ENCODE results near the gene ZNF8. TPM values are rescaled to one million over a fixed set of nuclear protein-coding genes. Genes with fewer than 3 reads are reported as not detected.

The ZNF8 gene
- total RNA-seq, 2 donors from 2014 or later, result 6.1 to 9.3 TPM

DNA sequence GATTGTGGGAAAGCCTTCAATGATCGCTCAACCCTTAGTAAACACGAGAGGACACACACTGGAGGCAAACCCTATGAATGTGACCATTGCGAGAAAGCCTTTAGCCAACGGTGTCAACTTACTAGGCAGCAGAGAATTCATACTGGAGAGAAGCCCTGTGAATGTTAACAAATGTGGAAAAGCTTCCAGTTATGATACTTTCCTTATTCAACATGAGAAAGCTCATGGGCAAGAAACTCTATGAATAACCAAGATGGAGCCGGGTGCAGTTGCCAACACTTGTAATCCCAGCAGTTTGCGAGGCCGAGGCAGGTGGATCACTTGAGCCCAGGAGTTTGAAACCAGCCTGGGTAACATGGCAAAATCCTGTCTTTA lies 15.8 kb upstream of the ZNF8 start:
- no peak for DNase-seq (ENCODE audit: low spot score)
- Histone ChIP-seq H3K27me3 (replicated peaks; ENCODE audit: insufficient read depth) (no peaks in the 10 kb centered on the region), H3K9me3 (peaks cover 30% of the 10 kb centered on the region), H3K27ac (no peak overlapping the region), H3K4me3 (no peak overlapping the region), H3K36me3 (peaks cover 3 to 12% of the 10 kb centered on the region in 2 donors), H3K4me1 (replicated peaks) (no peaks in the 10 kb centered on the region)
- no peak for TF ChIP-seq POLR2A (IDR thresholded peaks at IDR 0.05)
- TF ChIP-seq POLR2AphosphoS5 (IDR thresholded peaks at IDR 0.05), result no peak
- TF ChIP-seq CTCF (IDR thresholded peaks at IDR 0.05), result no peak
- intact Hi-C loops (cut with DNase I), result no loop called here
- WGBS, result 95% methylated on average over 7 of the region's 7 CpGs

DNA sequence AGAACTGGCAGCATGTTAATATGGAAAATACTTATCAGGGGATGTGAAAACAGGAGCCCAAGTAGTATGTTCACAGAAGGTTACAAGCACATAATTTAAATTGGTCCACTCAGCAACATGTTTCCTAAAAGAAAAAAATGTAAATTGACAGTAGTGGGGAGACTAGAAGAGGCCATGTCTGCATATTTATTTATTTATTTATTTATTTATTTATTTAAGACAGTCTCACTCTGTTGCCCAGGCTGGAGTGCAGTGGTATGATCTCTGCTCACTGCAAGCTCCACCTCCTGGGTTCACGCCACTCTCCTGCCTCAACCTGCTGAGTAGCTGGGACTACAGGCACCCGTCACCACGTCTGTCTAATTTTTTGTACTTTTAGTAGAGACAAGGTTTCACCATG lies 13.7 kb upstream of the ZNF8 start:
- no peak overlapping the region for H3K4me3 ChIP-seq
- no peaks in the 10 kb centered on the region for H3K4me1 ChIP-seq (replicated peaks)
- no peak for DNase-seq (ENCODE audit: low spot score)
- 100% methylated on average over 3 of the region's 3 CpGs for WGBS
- intact Hi-C loops (cut with DNase I), result no loop called here
- H3K27me3 ChIP-seq (replicated peaks; ENCODE audit: insufficient read depth), result no peaks in the 10 kb centered on the region
- H3K36me3 ChIP-seq, result peaks cover 0 to 10% of the 10 kb centered on the region in 2 donors
- TF ChIP-seq POLR2A (IDR thresholded peaks at IDR 0.05) (no peak), CTCF (IDR thresholded peaks at IDR 0.05) (no peak), POLR2AphosphoS5 (IDR thresholded peaks at IDR 0.05) (no peak)
- peaks cover 28% of the 10 kb centered on the region for H3K9me3 ChIP-seq
- no peak overlapping the region for H3K27ac ChIP-seq

GRCh38 chr19:58268344-58268743 lies 10.4 kb upstream of the ZNF8 start:
- no peak for TF ChIP-seq POLR2AphosphoS5 (IDR thresholded peaks at IDR 0.05)
- no peak for TF ChIP-seq CTCF (IDR thresholded peaks at IDR 0.05)
- no peak for TF ChIP-seq POLR2A (IDR thresholded peaks at IDR 0.05)
- Histone ChIP-seq H3K36me3 (peaks cover 0 to 4% of the 10 kb centered on the region in 2 donors), H3K4me3 (no peak overlapping the region), H3K27ac (no peak overlapping the region), H3K9me3 (peaks cover 12% of the 10 kb centered on the region), H3K27me3 (replicated peaks; ENCODE audit: insufficient read depth) (no peaks in the 10 kb centered on the region), H3K4me1 (replicated peaks) (no peaks in the 10 kb centered on the region)
- WGBS, result 99% methylated on average over 3 of the region's 3 CpGs
- no peak for DNase-seq (ENCODE audit: low spot score)
- intact Hi-C loops (cut with DNase I), result no loop called here

GRCh38 chr19:58274771-58275201 lies 4.0 kb upstream of the ZNF8 start:
- Histone ChIP-seq H3K4me1 (replicated peaks) (peaks cover 4% of the 10 kb centered on the region), H3K27ac (no peak overlapping the region), H3K27me3 (replicated peaks; ENCODE audit: insufficient read depth) (no peaks in the 10 kb centered on the region), H3K4me3 (no peak overlapping the region), H3K36me3 (no peaks in the 10 kb centered on the region), H3K9me3 (no peaks in the 10 kb centered on the region)
- no peak for DNase-seq (ENCODE audit: low spot score)
- TF ChIP-seq POLR2A (IDR thresholded peaks at IDR 0.05), result no peak
- TF ChIP-seq CTCF (IDR thresholded peaks at IDR 0.05), result no peak
- no peak for TF ChIP-seq POLR2AphosphoS5 (IDR thresholded peaks at IDR 0.05)
- WGBS, result 83% methylated on average over 2 of the region's 2 CpGs
- intact Hi-C loops (cut with DNase I), result no loop called here

DNA sequence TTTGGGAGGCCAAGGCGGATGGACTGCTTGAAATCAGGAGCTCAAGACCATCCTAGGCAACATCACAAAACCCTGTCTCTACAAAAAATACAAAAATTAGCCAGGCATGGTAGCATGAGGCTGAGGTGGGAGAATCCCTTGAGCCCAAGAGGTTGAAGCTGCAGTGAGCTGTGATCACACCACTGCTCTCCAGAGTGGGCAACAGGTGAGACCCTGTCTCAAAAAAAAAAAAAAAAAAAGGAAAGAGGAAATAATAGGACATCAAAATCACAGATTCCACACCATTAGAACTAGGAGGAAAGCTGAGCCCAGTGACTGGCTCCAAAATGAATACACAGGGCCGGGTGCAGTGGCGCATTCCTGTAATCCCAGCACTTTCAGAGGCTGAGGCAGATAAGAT lies 3.2 kb upstream of the ZNF8 start:
- H3K4me1 ChIP-seq (replicated peaks), result peaks cover 4% of the 10 kb centered on the region
- no peak for DNase-seq (ENCODE audit: low spot score)
- intact Hi-C loops (cut with DNase I), result no loop called here
- H3K4me3 ChIP-seq, result no peak overlapping the region
- H3K9me3 ChIP-seq, result no peaks in the 10 kb centered on the region
- 100% methylated on average over 3 of the region's 3 CpGs for WGBS
- no peak overlapping the region for H3K27ac ChIP-seq
- H3K36me3 ChIP-seq, result no peaks in the 10 kb centered on the region
- no peak for TF ChIP-seq CTCF (IDR thresholded peaks at IDR 0.05)
- H3K27me3 ChIP-seq (replicated peaks; ENCODE audit: insufficient read depth), result no peaks in the 10 kb centered on the region
